Esophagus mucosa (tissue), 1 donor: Measurements from ENCODE around the gene VSTM4. TPM values are rescaled to one million over a fixed set of nuclear protein-coding genes. Genes with fewer than 3 reads are reported as not detected.
A peak's percentile ranks its signal among the peaks of the same experiment; 100 is the strongest.

Source experiments
- ATAC-seq: fragments of 200-7000 bp; cut with Tn5 transposase; one replicate; pipeline ENCODE4 v1.9.1; 2020
- total RNA-seq: library from RNA; stranded (reverse); gene quantifications from one replicate; pipeline ENCODE4 v1.2.4, GENCODE V29; 2023
- donor health status: DM: yes; HTN: yes; CAD: no.

VSTM4 gene
- total RNA-seq, 1 donor from 2014 or later: 0.68 TPM

- ATAC-seq: no peak
Observed at GRCh38 chr10:49037187-49037586, 78.1 kb downstream of the VSTM4 start.

DNA sequence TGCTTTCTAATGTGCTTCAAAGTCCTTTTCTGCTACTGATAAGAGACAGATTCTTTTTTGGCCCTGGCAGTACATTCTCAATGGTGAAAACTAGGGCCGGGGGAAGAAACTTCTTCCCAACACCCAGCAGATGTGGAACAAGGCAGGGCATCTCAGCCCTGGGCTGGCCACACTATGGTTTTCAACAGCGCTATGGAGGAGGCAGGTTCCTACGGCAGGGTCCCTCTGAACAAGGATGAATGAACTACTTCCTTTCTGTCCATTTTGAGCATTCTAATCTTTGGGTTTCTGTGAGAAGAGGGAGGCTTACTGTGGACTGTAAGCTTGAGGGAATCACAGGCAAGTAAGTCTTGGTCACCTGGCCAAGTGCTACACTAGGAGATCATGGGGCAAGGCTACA is 78.7 kb downstream of the VSTM4 start:
- ATAC-seq: no peak

DNA sequence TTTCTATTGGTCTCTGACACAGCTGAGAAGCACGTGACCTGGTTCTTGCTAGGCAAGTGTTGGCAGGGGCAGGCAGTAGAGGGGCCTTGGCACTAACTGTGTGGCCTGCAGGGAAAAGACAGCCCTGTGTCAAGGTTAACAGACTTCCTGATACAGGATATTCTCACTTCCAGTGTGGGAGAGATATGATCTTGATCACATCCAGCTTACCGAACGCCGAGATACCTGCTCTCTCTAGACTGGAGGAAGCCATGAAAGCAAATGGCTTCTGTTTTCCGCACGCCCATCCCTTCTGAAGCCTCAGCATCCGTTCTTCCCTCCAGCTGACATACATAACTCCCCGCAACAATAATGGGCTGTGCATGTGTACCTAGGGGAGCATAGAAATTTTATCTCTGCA is 79.4 kb downstream of the VSTM4 start:
- ATAC-seq: no peak

DNA sequence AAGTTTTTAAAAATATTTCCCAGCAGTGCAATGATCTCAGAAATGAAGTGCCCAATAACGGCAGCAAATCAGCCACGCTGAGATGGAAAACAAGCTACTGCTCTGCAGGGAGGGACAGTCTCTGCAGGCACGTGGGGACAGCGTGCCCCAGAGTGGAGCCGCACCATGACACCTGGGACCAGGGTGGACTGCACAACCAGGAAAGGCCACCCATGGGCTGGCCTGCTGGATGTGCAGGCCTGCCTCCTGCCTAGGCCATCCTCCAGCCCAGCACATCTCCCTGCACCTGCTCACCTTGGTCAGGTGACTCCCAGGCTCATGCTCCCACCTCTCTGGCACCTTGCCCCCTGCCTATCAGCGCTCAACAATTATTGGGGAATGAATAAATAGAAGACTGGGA is 80.4 kb downstream of the VSTM4 start:
- ATAC-seq: no peak

DNA sequence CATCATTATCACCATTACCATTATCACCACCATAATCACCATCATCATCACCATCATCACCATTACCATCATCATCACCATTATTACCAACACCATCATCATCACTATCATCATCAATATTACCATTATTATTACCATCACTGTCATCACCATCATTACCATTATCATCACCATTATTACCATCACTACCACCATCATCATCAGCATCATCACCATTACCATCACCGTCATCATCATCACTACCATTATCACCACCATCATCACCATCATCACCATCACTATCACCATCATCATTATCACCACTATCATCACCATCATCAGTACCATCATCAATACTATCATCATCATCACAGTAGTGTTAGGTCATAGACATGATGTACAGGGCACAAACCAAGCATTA is 81.4 kb downstream of the VSTM4 start:
- ATAC-seq: no peak

DNA sequence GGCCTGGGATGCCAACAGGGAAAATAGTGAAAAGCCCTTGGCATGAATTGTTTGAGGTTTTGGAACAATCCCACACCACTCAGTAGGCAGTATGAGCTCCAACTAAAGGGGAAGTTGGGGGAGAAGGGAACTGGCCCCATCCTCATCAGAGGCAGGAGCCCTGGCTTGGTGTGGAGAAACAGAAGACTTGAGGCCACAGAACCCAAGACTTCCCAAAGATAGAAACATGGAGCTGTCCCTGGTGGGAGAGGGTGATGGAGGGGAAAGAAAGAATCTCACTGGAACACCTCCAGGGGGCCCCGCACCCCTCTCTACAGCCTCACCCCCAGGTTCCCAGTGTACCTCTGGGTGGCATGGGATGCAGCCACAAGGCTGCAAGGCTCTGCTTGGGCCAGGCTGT is 85.7 kb downstream of the VSTM4 start:
- no peak for ATAC-seq

GRCh38 chr10:49028639-49029038 is 86.7 kb downstream of the VSTM4 start:
- ATAC-seq: no peak

GRCh38 chr10:49025347-49025983 is 89.9 kb downstream of the VSTM4 start:
- ATAC-seq: no peak

DNA sequence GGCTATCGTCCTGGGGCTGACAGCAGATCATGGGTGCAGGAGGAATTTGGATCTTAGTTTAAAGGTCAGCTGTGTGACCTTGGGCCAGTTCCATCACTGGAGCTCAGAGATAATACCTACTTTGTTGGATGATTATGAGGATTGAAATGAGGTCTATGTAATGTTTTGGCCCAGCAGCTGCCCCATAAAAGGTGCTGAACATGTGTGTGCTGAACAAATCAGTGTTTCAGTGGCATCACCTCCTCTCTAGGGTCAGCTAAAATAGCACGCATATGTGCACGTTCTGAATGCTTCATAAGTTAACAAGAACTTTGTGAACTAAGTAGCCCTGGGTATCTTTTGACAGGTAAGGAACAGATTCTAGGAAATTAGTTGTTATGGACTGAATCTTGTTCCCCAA is 90.8 kb downstream of the VSTM4 start:
- no peak for ATAC-seq

GRCh38 chr10:49023752-49024151 is 91.6 kb downstream of the VSTM4 start:
- ATAC-seq: no peak

DNA sequence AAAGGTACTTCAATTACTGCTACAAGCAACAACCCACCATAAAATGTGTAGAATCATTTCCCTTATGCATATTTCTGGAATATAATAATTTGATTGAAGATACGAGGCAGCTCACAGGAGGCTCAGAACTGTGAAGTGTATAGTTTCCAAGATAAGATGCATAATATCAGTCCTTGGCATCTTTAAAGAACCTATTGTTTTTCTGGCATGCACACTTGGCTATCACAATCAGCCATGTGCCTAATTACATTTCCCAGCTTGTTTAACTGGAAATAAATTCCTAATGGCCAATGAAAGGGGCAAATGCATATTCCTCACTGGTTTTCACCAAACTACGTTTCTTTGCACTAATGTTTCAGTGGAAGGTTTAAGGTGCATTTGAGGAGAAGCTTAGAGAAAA is 92.3 kb downstream of the VSTM4 start:
- ATAC-seq: no peak

GRCh38 chr10:49021685-49022084 is 93.6 kb downstream of the VSTM4 start:
- no peak for ATAC-seq

GRCh38 chr10:49015700-49016099 is 99.6 kb downstream of the VSTM4 start:
- no peak for ATAC-seq

DNA sequence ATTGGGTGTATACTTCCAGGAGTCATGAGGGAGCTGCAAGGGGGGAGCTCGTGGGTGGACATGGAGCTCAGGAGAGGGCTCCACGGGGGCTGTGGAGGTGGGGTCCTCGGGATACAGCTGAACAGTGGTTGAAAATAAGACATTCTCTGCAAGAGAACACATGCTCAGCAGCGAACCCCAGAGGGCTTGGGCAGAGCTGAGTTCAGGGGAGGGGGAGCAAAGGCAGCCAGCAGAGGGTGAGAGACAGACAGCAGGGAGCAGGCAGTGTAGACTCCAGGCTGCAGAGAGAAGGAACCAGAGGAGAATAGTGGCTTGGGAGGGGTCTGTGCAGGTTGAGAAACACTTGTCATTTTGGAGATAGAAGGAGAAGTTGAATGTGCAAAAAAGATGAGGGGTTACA is 102.7 kb downstream of the VSTM4 start:
- ATAC-seq: no peak

DNA sequence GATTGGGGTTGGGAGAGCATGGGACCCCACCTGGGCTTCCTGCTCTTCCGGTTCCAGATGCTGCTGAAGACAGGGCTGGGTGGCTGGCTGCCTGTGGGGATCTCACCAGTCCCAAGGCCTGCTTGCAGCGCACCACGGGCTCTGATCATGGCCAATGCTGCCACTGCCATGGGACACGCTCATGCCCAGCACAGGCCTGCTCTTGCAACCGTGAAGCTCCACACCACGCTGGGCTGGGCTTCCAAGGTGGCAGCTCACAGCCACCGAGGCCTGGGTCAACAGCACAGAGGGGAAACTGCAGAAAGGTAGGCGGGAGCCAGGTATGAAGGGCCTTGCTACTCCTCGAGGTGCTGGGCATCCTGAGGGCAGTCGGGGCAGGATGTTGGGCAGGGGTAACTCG is 103.6 kb downstream of the VSTM4 start:
- ATAC-seq: no peak

DNA sequence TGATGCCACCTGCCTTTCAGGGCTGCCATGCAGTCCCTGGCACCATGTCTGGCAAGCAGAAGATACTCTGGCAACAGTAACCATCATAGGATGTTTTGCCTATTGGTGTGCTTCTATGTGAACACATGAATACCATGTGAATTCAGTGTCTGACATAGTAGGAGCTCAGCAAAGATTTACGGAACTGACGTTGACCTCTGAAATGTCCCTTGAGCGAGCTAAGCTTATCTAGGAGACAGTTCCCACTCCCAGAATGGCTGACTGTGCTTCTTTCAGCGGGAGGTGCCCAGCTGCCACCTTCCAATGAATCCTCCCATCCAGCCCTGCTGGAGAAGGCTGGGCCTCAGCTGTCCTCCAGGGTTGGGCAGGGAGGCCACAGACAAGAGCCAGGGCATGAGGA is 104.5 kb downstream of the VSTM4 start:
- ATAC-seq: no peak

DNA sequence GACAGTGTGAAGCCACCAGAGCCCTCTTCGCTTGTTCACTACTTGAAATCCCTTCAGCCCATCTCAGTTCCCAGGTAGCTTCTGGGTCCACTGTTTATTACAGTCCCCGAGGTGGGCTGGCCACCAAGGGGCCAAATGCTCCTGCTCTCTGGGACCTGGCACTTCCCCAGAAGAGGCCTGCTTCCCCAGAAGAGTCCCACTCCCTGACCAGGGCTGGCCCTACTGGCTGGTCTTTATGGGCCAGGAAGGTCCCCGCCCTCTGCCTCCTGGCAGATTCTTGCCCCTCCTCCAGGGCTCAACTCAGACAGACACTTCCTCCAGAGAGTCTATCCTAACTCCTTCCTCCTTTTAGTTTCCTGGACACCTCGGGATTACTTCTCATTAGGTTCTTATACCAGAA is 105.0 kb downstream of the VSTM4 start:
- ATAC-seq: peak; percentile 39

DNA sequence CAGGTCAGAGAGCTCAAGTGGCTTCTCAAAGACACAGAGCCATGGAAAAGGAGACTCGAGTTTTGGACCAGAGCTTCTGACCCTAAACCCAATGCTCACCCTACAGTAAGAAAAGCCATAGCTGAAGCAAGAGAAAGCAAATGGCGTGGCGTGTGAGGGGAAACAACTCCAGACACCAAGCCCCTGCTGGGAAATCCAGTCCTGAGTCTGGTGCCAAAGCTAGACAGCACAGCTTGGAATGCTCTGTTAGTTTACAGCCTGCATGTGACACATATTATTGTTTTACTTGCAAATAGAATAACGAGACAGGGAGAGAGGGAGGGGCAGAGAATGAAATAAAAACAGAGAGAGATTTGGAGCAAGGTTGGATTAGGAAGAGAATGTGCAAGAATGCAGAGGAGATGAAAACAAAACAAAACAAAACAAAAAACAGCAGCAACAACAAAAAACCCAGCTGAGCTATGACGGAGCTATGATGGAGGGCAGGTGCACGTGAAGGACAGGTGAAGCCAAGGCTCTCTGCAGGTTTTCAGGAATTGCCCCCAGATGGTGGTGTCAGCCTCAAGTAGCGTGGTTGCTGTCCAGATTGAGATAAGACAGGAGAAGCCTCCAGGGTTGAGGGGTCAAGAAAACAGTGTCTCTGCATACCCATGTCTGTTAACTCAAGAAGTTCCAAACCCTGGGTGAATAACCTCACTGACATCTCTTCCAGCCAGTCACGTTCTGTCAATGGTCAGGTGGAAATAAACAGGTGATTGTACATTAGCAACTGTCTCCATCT is 105.9 kb downstream of the VSTM4 start:
- ATAC-seq: no peak

- no peak for ATAC-seq
Observed at GRCh38 chr10:49008505-49009198, 106.7 kb downstream of the VSTM4 start.

GRCh38 chr10:49008091-49008490 is 107.2 kb downstream of the VSTM4 start:
- ATAC-seq: no peak

- ATAC-seq: no peak
Observed at GRCh38 chr10:49007129-49007528, 108.2 kb downstream of the VSTM4 start.

DNA sequence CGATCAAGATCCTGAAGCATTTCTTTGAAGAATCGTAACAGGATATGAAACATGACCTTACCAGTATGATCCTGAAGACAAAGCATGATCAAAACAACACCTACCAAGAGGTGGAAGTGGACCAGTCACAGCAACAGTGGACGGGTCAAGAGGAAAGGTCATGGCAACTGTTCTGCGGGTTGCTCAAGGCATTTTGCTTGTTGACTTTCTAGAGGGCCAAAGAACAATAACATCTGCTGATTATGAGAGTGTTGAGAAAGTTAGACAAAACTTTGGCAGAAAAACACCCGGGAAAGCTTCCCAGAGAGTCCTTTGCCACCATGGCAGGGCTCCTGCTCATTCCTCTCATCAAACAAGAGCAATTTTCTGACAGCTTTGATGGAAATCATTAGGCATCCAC is 110.1 kb downstream of the VSTM4 start:
- ATAC-seq: no peak

GRCh38 chr10:49001870-49002672 is 113.3 kb downstream of the VSTM4 start:
- ATAC-seq: no peak
